HuH-7.5 (cell line): ENCODE results near the gene SUFU.
A peak's percentile ranks its signal among the peaks of the same experiment; 100 is the strongest.

ENCODE experiments used
- DNase-seq: peaks from one replicate; pipeline ENCODE4 v3.0.0; 2011; ENCODE audit warnings: low spot score

SUFU gene

DNA sequence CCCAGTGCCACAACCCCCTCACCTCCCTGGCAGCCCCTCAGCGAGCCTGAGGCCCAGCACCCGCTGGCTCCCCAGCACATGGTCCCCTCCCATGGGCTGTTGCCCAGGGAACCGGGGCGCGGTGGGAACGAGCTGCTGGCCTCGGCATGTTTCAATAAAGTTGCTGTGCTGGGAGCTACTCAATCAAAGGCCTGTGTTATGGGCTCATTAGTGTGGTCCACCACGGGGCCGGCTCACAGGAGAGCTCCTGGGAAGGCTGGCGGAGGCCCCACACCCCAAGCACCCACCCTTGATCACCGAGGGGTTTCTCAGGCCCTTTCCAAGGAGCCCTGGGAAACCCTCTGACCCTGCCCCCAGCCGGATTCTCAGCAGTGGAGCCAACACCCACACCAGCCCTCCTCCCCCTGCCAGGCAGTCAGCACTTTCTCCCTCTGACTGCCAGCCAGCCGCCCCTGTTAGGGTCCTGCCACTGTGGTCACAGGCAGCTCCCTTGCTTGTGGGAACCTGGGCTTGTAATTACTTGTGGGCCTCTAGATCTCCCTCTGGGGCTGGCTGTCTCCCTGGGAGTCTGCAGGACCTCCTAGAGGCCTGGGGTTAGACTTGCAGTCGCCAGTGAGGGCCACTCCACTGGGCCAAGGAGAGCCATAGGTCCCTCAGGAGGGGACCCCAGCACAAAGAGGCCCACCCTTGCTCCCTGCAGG is 115.7 kb downstream of the SUFU start:
- DNase-seq, result no peak

- no peak for DNase-seq
These were observed 116.4 kb downstream of the SUFU start for GRCh38 chr10:102620138-102620590.

DNA sequence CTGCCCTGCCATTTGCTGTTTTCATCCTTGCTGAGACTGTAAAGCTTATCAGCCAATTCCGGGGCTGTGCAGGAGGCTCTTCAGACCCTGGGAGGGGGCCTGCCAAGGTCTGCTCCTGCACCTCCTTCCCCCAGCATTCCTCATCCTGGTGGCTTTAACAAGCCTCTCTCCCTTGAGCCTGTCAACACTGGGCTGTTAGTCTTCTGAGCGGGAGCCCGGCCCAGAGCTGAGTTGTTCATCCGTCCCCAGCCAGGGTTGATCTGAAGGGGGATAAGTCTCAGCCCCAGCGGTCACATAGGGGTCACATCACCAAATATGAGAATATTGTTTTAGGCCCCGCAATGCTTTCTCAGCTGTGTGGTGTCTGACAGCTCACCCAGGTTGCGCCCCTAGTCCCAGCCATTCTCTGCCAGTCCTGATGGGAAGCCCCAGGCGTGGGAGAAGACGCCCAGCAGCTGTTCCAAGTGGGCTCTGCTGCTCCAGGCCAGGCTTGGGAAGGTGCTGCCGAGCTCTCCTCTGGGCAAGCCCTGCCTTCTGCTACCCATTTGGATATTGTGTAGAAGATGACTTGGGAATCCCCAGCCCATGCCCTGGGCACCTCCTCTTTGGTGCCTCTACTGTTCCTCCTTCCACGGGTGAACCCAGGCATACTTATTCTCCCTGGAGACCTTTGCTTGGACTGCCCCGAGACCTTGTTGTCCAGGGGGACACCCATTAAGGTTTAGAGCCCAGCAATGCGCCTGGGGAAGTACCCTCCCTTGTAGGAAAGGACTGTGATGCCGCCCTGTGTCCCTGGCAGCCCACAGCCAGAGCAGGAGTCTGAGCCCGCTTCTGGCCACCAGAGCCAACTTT is 117.0 kb downstream of the SUFU start:
- DNase-seq, result no peak

- no peak for DNase-seq
These were observed 117.9 kb downstream of the SUFU start for GRCh38 chr10:102621443-102622325.

DNA sequence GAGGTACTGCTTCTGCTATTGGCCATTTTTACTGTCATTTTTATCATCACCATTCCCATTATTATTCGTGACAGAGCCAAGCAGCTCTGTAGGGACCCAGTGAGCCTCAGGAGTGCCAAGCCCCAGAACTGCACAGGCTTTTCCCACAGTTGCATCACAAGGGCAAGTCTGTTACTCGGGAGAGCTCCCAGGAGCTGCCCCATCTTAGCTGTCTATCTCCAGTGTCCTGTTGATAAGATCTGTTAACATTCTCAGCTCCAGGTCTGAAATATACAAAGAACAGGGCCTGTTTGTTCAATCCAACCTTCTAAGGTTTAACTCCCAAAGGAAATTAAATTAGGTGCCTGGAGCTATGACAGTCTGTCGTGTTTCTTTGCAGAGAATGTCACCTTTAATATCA is 120.3 kb downstream of the SUFU start:
- no peak for DNase-seq

DNA sequence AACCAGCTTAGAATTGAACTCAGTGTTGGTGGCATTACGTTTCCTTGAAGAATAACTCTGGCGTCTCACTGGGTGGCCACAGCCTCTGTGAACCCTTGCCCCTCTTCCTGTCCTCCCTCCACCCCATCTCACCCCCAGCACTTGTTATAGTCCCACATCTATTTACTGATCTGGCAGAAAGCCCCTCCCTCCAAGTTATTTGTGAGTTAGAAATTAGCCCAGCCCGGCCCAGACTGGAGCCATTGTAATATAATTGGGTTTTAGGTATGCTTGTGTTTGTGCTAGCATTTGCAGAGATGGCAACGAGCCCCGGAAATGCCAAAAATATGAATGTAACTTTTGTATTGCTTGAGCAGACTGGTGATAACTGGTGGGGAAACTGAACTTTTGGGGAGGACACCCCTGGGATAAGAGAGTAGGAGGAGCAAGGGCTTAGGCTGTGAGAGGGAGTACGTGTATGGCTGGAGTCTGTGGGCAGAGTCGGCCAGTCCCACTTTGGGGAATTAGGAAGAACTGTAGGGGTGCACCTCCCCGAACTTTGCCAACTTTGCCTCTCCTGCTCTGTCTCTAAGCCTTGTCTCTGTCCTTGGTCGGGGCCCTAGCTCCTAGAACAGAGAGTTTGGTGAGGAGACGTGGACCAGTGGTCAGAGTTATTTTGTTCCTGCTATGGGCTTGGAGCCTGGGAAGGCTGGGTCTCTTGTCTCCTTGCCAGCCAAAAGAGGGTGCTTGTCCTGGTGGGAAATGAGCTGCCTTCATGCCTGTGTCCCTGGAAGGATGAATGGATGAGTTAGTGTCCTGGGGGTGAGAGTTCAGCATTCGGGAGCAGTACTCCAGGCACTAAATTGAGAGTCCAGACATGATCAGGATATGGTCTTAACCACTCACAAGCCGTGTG is 121.2 kb downstream of the SUFU start:
- no peak for DNase-seq

DNA sequence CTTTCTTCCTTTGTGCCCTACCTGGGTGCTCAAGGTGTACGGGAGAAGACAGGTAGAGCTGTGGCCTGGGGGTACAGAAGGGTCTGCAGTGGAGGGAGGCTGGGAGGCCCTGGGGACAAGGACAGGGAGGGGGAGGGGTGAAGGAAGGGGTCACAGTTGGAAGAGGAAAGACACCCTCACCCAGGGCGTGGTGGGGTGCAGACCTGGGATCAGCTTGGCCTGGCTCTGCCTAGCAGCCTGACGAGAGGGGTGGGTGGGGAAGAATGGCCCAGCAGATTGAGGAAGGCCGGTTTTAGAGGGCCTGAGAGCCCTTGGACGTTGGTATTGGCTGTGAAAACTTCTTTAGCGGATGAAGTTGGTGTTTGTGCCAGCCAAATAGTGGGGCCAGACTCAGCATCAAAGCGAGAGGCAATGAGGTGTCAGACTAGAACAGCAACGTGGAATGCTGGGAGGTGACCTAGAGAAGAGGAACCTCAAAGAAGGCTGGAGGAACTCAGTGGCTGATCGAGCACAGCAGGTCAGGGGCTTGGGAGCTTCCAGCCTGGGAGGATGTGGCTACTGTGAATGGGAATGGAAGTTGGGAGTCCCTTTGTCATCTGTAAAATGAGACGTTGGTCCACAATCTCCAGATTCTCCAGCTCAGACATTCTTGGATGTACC is 122.4 kb downstream of the SUFU start:
- no peak for DNase-seq

DNA sequence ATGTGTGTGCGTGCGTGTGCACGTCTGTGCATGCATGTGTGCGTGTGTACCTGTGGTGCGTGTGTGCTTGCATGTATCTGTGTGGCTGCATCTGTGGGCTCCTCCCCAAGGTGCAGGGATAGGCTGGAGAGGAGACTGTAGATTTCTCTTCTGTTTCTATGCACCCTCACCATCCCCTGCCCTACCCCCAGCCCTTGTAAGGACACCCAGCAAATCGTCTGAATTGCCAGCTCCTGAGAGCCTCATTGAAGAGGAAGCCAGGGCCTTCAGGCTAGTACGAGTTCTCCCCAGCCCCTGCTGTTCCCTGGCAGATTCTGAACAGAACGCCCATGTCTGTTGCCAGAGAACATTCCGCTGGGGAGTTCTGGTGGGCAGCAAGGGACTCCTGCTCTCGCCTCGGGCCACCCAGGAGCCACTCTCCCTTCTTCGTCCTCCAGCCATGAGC is 123.5 kb downstream of the SUFU start:
- no peak for DNase-seq

DNA sequence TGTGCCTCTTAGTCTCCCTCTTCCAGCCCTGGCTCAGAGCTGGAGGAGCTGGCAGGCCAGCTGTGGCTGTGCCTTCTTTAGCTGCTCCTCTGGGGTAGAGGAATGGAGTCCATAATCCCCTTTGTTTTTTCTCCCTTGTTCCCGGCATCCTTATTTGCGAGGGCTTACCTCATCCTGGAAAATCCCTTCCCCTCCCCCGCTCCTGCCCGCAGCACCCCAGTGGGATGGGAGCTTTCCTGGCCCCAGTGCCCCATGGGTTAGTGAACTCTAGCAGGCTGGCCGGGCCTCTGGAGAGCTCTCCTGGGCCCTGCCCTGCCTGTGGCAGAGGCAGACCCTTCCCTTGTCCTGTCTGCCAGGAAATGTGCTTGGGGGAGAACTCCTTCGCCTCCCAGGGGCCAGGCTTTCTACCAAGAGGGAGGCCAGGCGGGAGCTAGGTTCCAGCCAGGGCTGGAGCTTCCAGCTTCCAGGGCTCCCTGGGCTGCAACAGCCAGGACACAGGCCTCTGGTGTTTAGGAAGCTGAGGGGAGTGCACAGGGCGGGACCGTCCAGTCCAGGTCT is 124.0 kb downstream of the SUFU start:
- DNase-seq, result peak; percentile 51

DNA sequence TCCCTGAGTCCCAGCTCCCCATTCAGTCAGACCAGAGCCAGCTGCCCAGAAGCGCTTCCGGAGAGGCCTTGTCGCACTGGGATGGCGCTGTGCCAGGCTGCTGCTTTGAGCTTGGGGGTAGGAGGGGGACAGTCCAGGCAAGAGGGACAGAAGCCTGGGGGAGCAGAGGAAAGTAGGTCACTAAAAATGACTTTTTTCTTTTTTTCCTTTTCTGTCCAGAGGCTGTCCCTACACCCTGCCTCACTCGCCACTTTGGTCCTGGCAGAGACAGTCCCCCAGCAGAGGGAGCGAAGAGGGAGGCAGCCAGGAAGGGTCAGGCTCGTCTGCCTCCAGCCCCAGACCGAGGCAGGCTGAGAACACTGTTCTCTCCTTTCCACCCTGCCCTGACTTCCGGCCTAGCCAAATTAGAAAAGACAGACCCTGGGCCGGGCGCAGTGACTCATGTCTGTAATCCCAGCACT is 124.7 kb downstream of the SUFU start:
- DNase-seq, result no peak

GRCh38 chr10:102629661-102630614 is 126.2 kb downstream of the SUFU start:
- no peak for DNase-seq

DNA sequence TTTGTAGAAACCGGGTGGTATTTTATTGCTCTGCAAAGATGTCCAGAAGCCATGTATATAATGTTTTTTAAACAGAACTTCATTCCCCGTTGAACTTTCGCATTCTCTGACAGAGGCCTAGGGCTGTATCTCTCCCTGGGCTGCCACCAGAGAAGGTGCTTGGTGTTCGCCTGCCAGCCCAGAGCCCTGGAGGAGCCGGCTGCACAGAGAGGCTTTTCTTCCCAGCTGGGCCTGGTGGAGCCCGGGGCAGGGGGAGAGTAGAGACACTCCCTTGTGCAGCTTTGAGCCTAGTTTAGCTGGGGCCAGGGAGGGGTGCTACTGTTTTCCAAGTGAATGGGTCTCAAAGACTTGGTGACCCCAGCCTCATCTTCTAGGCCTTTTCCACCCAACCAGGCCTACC is 126.9 kb downstream of the SUFU start:
- no peak for DNase-seq

DNA sequence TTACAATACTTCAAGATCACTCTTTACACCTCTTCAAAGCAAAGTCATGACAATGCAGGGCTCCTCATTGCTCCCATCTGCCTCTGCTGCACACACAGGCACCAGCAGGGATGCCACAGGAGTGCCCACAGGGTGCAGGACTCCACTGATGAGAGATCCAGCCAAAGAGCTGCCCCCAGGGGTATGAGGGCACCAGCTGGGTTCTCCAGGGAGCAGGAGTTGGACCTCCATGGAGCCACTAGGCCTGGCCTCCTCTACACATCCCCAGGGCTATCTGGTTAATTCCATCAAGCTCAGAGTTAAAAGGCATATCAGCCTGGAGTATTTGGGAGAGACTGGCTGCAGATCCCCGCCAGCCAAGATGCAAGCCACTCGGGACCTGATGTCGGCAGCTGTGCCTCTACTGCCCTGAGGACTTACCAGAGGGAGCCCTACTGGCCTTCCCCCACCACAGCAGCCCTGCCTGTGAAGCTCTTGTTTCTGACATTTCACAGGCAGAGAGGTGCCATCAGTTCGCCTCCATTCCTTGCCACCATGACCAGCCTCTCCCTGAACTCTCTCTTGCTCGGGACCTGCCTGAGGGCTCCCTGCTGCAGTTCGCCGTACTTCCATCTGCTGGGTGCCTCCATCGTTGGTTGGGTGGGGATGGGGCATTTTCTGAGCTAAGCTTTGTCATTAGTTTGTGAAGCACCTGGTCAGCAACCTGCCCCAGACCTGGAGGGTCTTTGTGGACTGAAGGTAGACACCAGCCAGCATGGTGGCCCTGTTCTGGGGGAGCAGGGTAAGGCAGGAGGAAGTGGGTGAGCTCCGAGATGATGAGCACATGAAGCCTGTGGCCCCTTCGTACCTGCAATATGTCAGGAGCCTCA is 128.0 kb downstream of the SUFU start:
- no peak for DNase-seq

GRCh38 chr10:102632394-102633111 is 128.8 kb downstream of the SUFU start:
- no peak for DNase-seq

GRCh38 chr10:102633287-102633686 is 129.5 kb downstream of the SUFU start:
- no peak for DNase-seq

DNA sequence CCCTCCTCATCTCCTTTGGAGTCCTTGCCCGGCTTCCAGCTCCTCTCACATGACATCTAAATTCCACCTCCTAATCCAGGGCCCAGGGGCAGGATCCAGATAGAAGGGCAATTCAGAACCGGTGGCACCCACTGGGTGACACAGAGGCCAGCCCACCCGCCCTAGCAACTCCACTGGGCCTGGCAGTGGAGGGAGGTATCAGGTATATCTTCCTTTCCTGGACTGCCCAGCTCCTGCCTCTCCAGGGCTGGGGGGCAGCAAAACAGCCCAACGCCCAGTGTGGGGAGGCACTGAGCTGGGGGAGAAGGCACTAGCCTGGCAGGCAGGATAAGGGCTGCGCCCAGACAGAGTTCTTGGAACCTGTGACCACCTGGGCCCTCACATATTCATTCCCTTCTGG is 130.1 kb downstream of the SUFU start:
- no peak for DNase-seq

GRCh38 chr10:102634686-102635085 is 130.9 kb downstream of the SUFU start:
- DNase-seq, result no peak
